Measurements from ENCODE around the gene MELTF. TPM values are rescaled to one million over a fixed set of nuclear protein-coding genes. Genes with fewer than 3 reads are reported as not detected.
"Not testable (repeated sequence)": the region's sequence is repeated elsewhere in the genome, so short reads cannot be mapped to it uniquely, and the experiment has no call there.

Gene MELTF
- total RNA-seq, 4 donors from 2014 or later, result 17.3 to 143 (median 50.7) TPM

GRCh38 chr3:197035577-197035976 is 6.0 kb upstream of the MELTF start:
- Histone ChIP-seq H3K9me3 (no peaks in the 10 kb centered on the region), H3K4me1 (peaks cover 0 to 12% (median 0%) of the 10 kb centered on the region in 4 donors), H3K36me3 (no peaks in the 10 kb centered on the region), H3K4me3 (no peak overlapping the region), H3K27me3 (no peaks in the 10 kb centered on the region), H3K27ac (no peak overlapping the region)
- TF ChIP-seq CTCF (IDR thresholded peaks at IDR 0.05) (no peak), POLR2A (IDR thresholded peaks at IDR 0.05) (no peak)
- no peak for DNase-seq

GRCh38 chr3:197034778-197035177 is 5.2 kb upstream of the MELTF start:
- not testable (repeated sequence) for H3K27me3 ChIP-seq, DNase-seq, H3K4me3 ChIP-seq, H3K9me3 ChIP-seq, H3K36me3 ChIP-seq, H3K27ac ChIP-seq
- peaks cover 0 to 19% (median 0%) of the 10 kb centered on the region in 4 donors for H3K4me1 ChIP-seq

GRCh38 chr3:197033764-197034163 is 4.1 kb upstream of the MELTF start:
- not testable (repeated sequence) for H3K4me3 ChIP-seq, DNase-seq
- H3K4me1 ChIP-seq, result peaks cover 0 to 29% (median 8%) of the 10 kb centered on the region in 4 donors

GRCh38 chr3:197031315-197032285 is 2.0 kb upstream of the MELTF start:
- no peaks in the 10 kb centered on the region for H3K9me3 ChIP-seq
- H3K4me1 ChIP-seq, result peaks cover 0 to 32% (median 11%) of the 10 kb centered on the region in 4 donors
- no peak overlapping the region for H3K4me3 ChIP-seq
- TF ChIP-seq POLR2A (IDR thresholded peaks at IDR 0.05) (no peak), CTCF (IDR thresholded peaks at IDR 0.05) (no peak)
- peak overlapping the region in 3 of 4 donors; percentile 9 to 78 (median 64) for H3K27ac ChIP-seq
- H3K27me3 ChIP-seq, result no peaks in the 10 kb centered on the region
- peak in 2 of 3 donors; percentile 77 to 92 for DNase-seq
- H3K36me3 ChIP-seq, result no peaks in the 10 kb centered on the region

More at GRCh38 chr3:197033764-197034163, 4.1 kb upstream of the MELTF start:
- H3K27ac ChIP-seq, H3K27me3 ChIP-seq, H3K36me3 ChIP-seq, H3K9me3 ChIP-seq: not testable (repeated sequence)

GRCh38 chr3:197030379-197031314 is 1.0 kb upstream of the MELTF start:
- TF ChIP-seq POLR2A (IDR thresholded peaks at IDR 0.05) (no peak), CTCF (IDR thresholded peaks at IDR 0.05) (no peak)
- Histone ChIP-seq H3K4me3 (no peak overlapping the region), H3K27ac (peak overlapping the region in 3 of 4 donors; percentile 9 to 78 (median 64)), H3K4me1 (peaks cover 0 to 32% (median 11%) of the 10 kb centered on the region in 4 donors), H3K9me3 (no peaks in the 10 kb centered on the region), H3K27me3 (no peaks in the 10 kb centered on the region), H3K36me3 (no peaks in the 10 kb centered on the region)
- DNase-seq, result peak in 2 of 3 donors; percentile 28 to 50

GRCh38 chr3:197028728-197029510 is 698 bp downstream of the MELTF start:
- H3K4me1 ChIP-seq, result peaks cover 0 to 32% (median 12%) of the 10 kb centered on the region in 4 donors
- H3K9me3 ChIP-seq, result no peaks in the 10 kb centered on the region
- H3K27ac ChIP-seq, result peak overlapping the region; percentile 2 to 70 (median 31)
- peak overlapping the region; percentile 49 to 85 (median 70) for H3K4me3 ChIP-seq
- peak in 1 of 3 donors; percentile 62 for DNase-seq
- no peaks in the 10 kb centered on the region for H3K36me3 ChIP-seq
- H3K27me3 ChIP-seq, result no peaks in the 10 kb centered on the region
- TF ChIP-seq POLR2A (IDR thresholded peaks at IDR 0.05), result no peak
- no peak for TF ChIP-seq CTCF (IDR thresholded peaks at IDR 0.05)

Data from Peyer's patch (tissue), 4 donors.